Upper lobe of left lung (tissue), 4 donors: ENCODE measurements around the gene PNCK.

Experiments
- POLR2A ChIP-seq, 4 donors: fragments of 450-650 bp; IDR thresholded peaks; one replicate each; pipeline ENCODE4 v1.5.1; 2016 to 2017; ENCODE audit warnings: antibody characterized with exemption in 4 of 4, mild to moderate bottlenecking in 2 of 4
- POLR2AphosphoS5 ChIP-seq, 2 donors: sonication (generic); formaldehyde crosslinking; IDR thresholded peaks; one replicate each; pipeline ENCODE4 v1.5.1; 2017; ENCODE audit warnings: antibody characterized with exemption in 2 of 2
- TF ChIP-seq, protein P1 (sequence below), 6 experiments: fragments of 450-650 bp in 4 of 6; fragments of 200-600 bp in 2 of 6; sonication (generic) in 2 of 6; IDR thresholded peaks; one replicate each; pipeline ENCODE4 v1.5.1; 2016 to 2019; ENCODE audit warnings: antibody characterized with exemption in 6 of 6

- TF ChIP-seq, protein P1, sequence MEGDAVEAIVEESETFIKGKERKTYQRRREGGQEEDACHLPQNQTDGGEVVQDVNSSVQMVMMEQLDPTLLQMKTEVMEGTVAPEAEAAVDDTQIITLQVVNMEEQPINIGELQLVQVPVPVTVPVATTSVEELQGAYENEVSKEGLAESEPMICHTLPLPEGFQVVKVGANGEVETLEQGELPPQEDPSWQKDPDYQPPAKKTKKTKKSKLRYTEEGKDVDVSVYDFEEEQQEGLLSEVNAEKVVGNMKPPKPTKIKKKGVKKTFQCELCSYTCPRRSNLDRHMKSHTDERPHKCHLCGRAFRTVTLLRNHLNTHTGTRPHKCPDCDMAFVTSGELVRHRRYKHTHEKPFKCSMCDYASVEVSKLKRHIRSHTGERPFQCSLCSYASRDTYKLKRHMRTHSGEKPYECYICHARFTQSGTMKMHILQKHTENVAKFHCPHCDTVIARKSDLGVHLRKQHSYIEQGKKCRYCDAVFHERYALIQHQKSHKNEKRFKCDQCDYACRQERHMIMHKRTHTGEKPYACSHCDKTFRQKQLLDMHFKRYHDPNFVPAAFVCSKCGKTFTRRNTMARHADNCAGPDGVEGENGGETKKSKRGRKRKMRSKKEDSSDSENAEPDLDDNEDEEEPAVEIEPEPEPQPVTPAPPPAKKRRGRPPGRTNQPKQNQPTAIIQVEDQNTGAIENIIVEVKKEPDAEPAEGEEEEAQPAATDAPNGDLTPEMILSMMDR (IDR thresholded peaks at IDR 0.05), result no peak
- TF ChIP-seq POLR2A (IDR thresholded peaks at IDR 0.05) (no peak), POLR2AphosphoS5 (IDR thresholded peaks at IDR 0.05) (no peak)
These were observed 41.0 kb downstream of the PNCK start for GRCh38 chrX:153632595-153632946.
